Endothelial cell of umbilical vein (primary cell): Measurements from ENCODE around the gene PLLP.

Experiments used
- EZH2 ChIP-seq: IDR thresholded peaks from 2 replicates; pipeline ENCODE4 v1.6.1; 2012; ENCODE audit warnings: borderline replicate concordance, low read depth, mild to moderate bottlenecking, moderate library complexity, low read length, inconsistent platforms; ENCODE audit not compliant: severe bottlenecking
- FOS ChIP-seq: IDR thresholded peaks from 2 replicates; pipeline ENCODE4 v1.6.1; 2011; ENCODE audit warnings: mild to moderate bottlenecking, low read length, moderate library complexity, borderline replicate concordance; ENCODE audit not compliant: insufficient read depth
- GATA2 ChIP-seq: IDR thresholded peaks from 2 replicates; pipeline ENCODE4 v1.7.0; 2011; ENCODE audit warnings: low read depth, mild to moderate bottlenecking, moderate library complexity, mixed read lengths, low read length; ENCODE audit not compliant: insufficient read length, insufficient read depth
- MYC ChIP-seq: IDR thresholded peaks from one replicate; pipeline ENCODE4 v1.6.1; 2011; ENCODE audit warnings: mild to moderate bottlenecking, low read depth, low read length
- POLR2A ChIP-seq: IDR thresholded peaks from 2 replicates; pipeline ENCODE4 v1.6.1; 2012; ENCODE audit warnings: low read depth, mild to moderate bottlenecking, control low read depth, low read length
- POLR2AphosphoS5 ChIP-seq: IDR thresholded peaks from 2 replicates; pipeline ENCODE4 v1.6.1; 2012; ENCODE audit warnings: low read depth, mild to moderate bottlenecking, control low read depth, low read length, moderate library complexity; ENCODE audit not compliant: insufficient read depth
- TF ChIP-seq, protein P1 (sequence below), 2 donors: IDR thresholded peaks; 1 replicate in 1 of 2; 2 replicates in 1 of 2; pipeline ENCODE4 v1.5.1; 2011; ENCODE audit warnings: low read length in 2 of 2, mild to moderate bottlenecking in 2 of 2, moderate library complexity in 2 of 2, control low read depth in 1 of 2, inconsistent platforms in 1 of 2, low read depth in 1 of 2; ENCODE audit not compliant: insufficient read depth in 1 of 2; ENCODE audit errors: extremely low read depth in 1 of 2
- TF ChIP-seq, protein P2 (sequence below): IDR thresholded peaks from 2 replicates; pipeline ENCODE4 v1.6.1; 2011; ENCODE audit not compliant: insufficient read depth, insufficient read length

DNA sequence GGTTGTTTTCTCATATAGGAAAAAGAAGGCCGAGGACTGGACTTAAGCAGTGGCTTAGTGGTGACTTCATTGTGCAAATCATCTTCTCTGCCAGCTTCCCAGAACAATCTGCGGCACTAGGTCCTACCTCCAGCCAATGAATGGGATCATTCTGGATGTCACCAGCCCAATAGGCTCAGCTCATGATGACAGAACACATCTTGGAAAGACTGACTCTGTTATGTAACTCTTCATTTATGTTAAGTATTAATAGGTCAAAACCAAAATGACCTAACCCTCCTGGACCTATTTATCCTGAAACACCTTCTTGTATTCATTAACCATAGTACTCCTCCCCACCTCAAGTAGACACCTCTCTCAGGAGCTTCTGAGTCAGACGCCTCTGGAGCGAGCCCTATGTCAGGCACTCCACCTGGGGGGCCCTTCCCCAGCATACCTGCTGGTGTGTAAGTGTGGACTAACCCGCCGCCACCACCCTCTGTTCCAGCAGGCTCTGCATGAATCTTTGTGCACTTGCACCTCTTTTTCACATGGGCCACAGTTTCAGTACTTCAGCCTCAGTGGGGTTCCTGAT is 32.2 kb downstream of the PLLP start:
- TF ChIP-seq POLR2A (no peak), POLR2AphosphoS5 (no peak), GATA2 (no peak), EZH2 (no peak), FOS (no peak), MYC (no peak)
- TF ChIP-seq, protein P1, sequence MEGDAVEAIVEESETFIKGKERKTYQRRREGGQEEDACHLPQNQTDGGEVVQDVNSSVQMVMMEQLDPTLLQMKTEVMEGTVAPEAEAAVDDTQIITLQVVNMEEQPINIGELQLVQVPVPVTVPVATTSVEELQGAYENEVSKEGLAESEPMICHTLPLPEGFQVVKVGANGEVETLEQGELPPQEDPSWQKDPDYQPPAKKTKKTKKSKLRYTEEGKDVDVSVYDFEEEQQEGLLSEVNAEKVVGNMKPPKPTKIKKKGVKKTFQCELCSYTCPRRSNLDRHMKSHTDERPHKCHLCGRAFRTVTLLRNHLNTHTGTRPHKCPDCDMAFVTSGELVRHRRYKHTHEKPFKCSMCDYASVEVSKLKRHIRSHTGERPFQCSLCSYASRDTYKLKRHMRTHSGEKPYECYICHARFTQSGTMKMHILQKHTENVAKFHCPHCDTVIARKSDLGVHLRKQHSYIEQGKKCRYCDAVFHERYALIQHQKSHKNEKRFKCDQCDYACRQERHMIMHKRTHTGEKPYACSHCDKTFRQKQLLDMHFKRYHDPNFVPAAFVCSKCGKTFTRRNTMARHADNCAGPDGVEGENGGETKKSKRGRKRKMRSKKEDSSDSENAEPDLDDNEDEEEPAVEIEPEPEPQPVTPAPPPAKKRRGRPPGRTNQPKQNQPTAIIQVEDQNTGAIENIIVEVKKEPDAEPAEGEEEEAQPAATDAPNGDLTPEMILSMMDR (IDR thresholded peaks at IDR 0.05; ENCODE audit: extremely low read depth in 1 of 2, insufficient read depth in 1 of 2, low read depth in 1 of 2, low read length in 2 of 2) = no peak
- TF ChIP-seq, protein P2, sequence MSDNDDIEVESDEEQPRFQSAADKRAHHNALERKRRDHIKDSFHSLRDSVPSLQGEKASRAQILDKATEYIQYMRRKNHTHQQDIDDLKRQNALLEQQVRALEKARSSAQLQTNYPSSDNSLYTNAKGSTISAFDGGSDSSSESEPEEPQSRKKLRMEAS = no peak
